ENCODE data around the gene PIEZO2. TPM values are rescaled to one million over a fixed set of nuclear protein-coding genes. Genes with fewer than 3 reads are reported as not detected.
"Not testable (repeated sequence)": the region's sequence is repeated elsewhere in the genome, so short reads cannot be mapped to it uniquely, and the experiment has no call there.

PIEZO2 gene
- total RNA-seq, 2 donors from 2014 or later, result 0.63 to 3.0 TPM

DNA sequence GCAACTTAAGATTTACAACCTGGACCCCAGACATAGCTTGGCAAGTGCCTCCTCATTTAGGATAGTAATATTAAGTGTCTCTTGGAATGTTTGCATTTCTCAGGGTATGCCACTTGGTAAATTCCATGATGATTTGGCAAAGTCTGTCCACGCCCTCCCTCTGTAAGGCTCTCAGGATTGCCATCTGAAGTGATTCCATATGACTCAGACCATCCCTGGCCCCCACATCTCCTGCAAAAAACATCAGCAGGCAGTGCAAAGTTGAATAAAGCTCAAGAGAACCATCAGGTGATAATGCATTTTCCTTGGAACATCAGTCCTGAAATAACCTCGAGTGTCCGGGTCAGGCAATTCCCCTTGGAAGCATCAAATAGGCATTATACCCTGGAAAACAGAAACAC, 27.1 kb upstream of the PIEZO2 start:
- peaks cover 0 to 8% of the 10 kb centered on the region in 2 donors for H3K4me1 ChIP-seq
- H3K4me3 ChIP-seq, result no peak overlapping the region
- peak overlapping the region; percentile 52 to 72 for H3K27ac ChIP-seq
- no peaks in the 10 kb centered on the region for H3K9me3 ChIP-seq
- no peaks in the 10 kb centered on the region for H3K27me3 ChIP-seq
- no peaks in the 10 kb centered on the region for H3K36me3 ChIP-seq
- no peak for DNase-seq (ENCODE audit: low spot score)
- TF ChIP-seq, protein P1, sequence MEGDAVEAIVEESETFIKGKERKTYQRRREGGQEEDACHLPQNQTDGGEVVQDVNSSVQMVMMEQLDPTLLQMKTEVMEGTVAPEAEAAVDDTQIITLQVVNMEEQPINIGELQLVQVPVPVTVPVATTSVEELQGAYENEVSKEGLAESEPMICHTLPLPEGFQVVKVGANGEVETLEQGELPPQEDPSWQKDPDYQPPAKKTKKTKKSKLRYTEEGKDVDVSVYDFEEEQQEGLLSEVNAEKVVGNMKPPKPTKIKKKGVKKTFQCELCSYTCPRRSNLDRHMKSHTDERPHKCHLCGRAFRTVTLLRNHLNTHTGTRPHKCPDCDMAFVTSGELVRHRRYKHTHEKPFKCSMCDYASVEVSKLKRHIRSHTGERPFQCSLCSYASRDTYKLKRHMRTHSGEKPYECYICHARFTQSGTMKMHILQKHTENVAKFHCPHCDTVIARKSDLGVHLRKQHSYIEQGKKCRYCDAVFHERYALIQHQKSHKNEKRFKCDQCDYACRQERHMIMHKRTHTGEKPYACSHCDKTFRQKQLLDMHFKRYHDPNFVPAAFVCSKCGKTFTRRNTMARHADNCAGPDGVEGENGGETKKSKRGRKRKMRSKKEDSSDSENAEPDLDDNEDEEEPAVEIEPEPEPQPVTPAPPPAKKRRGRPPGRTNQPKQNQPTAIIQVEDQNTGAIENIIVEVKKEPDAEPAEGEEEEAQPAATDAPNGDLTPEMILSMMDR (IDR thresholded peaks at IDR 0.05), result no peak

DNA sequence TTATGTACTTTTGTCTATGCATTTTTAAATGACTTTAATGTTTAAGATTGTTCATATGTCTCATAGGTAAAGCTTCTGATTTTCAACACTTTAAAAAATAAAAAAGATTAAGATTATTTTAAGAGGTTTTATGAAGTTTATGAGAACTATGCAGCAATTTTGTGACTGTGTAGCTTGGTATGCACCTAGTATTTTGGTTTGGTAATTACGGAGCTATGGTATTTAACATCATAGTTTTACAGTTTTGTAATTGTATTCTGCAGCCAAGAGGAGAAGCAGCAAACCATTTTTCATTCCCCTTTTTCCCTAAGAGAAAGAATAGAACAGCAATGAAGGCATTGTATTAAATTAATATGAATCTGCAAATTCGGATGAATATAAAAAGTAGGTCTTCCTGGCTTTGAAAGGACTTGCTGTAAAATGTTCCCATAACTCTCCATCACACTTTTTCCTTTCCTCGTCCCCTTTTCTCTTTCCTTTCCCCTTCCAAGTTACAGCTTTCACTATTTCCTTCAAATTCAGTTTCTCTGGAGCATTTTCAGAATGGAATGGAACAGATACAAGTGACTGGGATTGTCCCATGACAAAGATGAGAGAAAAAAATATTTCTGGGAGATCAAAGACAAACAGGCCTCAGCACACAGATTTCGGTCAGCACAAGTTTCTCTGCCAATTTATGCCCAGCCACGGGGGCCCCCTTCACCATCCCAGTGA, 26.1 kb upstream of the PIEZO2 start:
- peaks cover 0 to 8% of the 10 kb centered on the region in 2 donors for H3K4me1 ChIP-seq
- no peaks in the 10 kb centered on the region for H3K9me3 ChIP-seq
- TF ChIP-seq, protein P1 (IDR thresholded peaks at IDR 0.05), result no peak
- H3K36me3 ChIP-seq, result no peaks in the 10 kb centered on the region
- DNase-seq (ENCODE audit: low spot score), result no peak
- H3K27ac ChIP-seq, result peak overlapping the region; percentile 52 to 72
- no peak overlapping the region for H3K4me3 ChIP-seq
- H3K27me3 ChIP-seq, result no peaks in the 10 kb centered on the region

DNA sequence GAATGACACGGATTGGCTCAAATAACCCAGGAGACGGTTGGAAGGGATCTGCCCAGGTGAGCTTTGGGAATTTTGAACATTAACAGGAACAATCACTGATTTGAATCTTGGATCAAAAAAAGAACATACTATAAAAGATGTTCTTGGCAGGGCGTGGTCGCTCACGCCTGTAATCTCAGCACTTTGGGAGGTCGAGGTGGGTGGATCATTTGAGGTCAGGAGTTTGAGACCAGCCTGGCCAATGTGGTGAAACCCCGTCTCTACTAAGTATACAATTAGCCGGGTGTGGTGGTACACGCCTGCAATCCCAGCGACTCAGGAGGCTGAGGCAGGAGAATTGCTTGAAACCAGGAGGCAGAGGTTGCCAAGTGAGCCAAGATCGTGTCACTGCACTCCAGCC, 24.8 kb upstream of the PIEZO2 start:
- not testable (repeated sequence) for H3K36me3 ChIP-seq; H3K27me3 ChIP-seq; H3K27ac ChIP-seq; H3K4me3 ChIP-seq; H3K4me1 ChIP-seq; DNase-seq (ENCODE audit: low spot score); H3K9me3 ChIP-seq

DNA sequence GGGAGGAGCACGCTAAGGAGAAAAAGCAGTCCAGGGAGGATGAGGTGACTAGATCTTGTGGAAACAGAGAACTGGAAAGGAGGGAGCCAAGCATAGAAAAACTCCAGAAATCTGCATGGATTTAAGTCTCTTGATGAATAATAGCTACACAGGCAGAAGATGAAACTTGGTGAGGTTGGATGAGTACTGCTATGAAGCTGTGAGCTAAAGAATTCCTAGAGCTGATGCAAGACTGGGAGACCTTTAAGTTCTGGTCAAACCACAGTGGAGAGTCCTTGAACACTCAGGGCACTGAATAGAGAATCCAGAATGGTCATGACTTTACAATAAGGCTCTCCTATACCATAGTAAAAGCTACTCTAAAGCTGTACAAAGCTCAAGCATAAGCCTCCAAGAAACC, 18.4 kb upstream of the PIEZO2 start:
- Histone ChIP-seq H3K4me3 (no peak overlapping the region), H3K9me3 (no peaks in the 10 kb centered on the region), H3K27me3 (no peaks in the 10 kb centered on the region), H3K27ac (no peak overlapping the region), H3K36me3 (no peaks in the 10 kb centered on the region), H3K4me1 (no peaks in the 10 kb centered on the region)
- TF ChIP-seq, protein P1 (IDR thresholded peaks at IDR 0.05), result no peak
- no peak for DNase-seq (ENCODE audit: low spot score)

DNA sequence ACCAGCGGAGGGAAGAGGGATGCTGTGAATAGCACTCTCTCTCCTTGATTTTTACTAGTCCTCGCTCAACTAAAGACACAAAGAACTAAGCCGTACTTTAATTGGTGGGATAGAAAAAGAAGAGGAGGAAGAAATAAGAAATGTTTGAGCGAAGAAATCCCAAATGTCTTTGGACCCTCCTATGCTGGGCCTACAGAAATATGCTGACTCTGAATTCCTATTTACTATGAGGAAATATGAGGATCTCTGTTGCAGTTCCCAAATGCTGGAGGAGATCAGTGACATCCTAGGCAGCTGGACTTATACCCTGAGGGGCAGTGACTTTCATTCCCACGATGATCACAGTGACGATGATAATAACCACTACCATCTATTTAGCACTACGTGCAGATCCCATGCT, 16.6 kb upstream of the PIEZO2 start:
- H3K4me3 ChIP-seq, result no peak overlapping the region
- H3K9me3 ChIP-seq, result no peaks in the 10 kb centered on the region
- H3K4me1 ChIP-seq, result no peaks in the 10 kb centered on the region
- H3K27ac ChIP-seq, result no peak overlapping the region
- TF ChIP-seq, protein P1 (IDR thresholded peaks at IDR 0.05), result no peak
- no peak for DNase-seq (ENCODE audit: low spot score)
- H3K27me3 ChIP-seq, result no peaks in the 10 kb centered on the region
- H3K36me3 ChIP-seq, result no peaks in the 10 kb centered on the region

DNA sequence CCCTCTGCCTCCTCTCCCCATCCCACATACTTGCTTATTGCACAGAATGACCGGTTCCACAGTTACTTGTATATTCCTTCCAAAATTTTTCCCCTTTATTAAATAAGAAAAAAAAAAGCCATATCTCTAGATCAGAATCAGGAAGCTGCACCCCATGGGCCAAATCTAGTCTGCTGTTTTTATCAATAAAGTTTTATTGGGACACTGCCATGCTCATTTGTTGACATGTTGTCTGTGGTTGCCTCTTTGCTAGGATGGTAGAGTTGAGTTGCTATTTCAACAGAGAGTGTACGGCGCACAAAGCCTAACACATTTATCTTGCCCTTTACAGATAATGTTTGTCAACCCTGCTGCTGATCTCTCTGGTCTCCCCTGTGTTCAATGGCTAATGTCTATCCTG, 15.8 kb upstream of the PIEZO2 start:
- no peaks in the 10 kb centered on the region for H3K9me3 ChIP-seq
- H3K36me3 ChIP-seq, result no peaks in the 10 kb centered on the region
- TF ChIP-seq, protein P1 (IDR thresholded peaks at IDR 0.05), result no peak
- no peaks in the 10 kb centered on the region for H3K4me1 ChIP-seq
- no peak overlapping the region for H3K27ac ChIP-seq
- no peak overlapping the region for H3K4me3 ChIP-seq
- DNase-seq (ENCODE audit: low spot score), result no peak
- no peaks in the 10 kb centered on the region for H3K27me3 ChIP-seq

Data from right atrium auricular region (tissue), 2 donors.